HepG2 (cell line): Measurements from ENCODE around the gene GCLC. TPM values are rescaled to one million over a fixed set of nuclear protein-coding genes. Genes with fewer than 3 reads are reported as not detected.

Experiments
- DNMT3B ChIP-seq: conservative IDR thresholded peaks from 2 replicates; pipeline ENCODE4 v1.6.1; 2016; ENCODE audit warnings: missing biosample characterization, control low read depth
- HNF4G ChIP-seq, 2 experiments: sonication (generic) in 1 of 2; formaldehyde crosslinking in 1 of 2; IDR thresholded peaks; 2 replicates each; pipeline versions ENCODE4 v1.4.0 to v1.6.1; 2011 to 2020; ENCODE audit warnings: borderline replicate concordance in 2 of 2, low read depth in 2 of 2, mild to moderate bottlenecking in 2 of 2, low read length in 1 of 2, missing genetic modification reagents in 1 of 2, moderate library complexity in 1 of 2
- KLF11 ChIP-seq: IDR thresholded peaks from 2 replicates; pipeline ENCODE4 v1.6.1; 2016; ENCODE audit warnings: missing compliant biosample characterization
- MED8 ChIP-seq: sonication (generic); formaldehyde crosslinking; IDR thresholded peaks from 2 replicates; pipeline ENCODE4 v1.8.1; 2023; ENCODE audit warnings: mild to moderate bottlenecking, missing genetic modification reagents; ENCODE audit not compliant: insufficient replicate concordance
- PPARG ChIP-seq: conservative IDR thresholded peaks from 2 replicates; pipeline ENCODE4 v1.6.1; 2016; ENCODE audit warnings: missing biosample characterization, missing genetic modification reagents
- RBM22 ChIP-seq: fragments of 200-400 bp; formaldehyde crosslinking; optimal IDR thresholded peaks from 2 replicates; pipeline ENCODE3; 2017; ENCODE audit warnings: mild to moderate bottlenecking, low read length, moderate library complexity
- SP140L ChIP-seq: sonication (generic); formaldehyde crosslinking; IDR thresholded peaks from 2 replicates; pipeline ENCODE4 v1.4.0; 2020; ENCODE audit warnings: missing genetic modification reagents, borderline replicate concordance
- ZKSCAN8 ChIP-seq: IDR thresholded peaks from 2 replicates; pipeline ENCODE4 v1.6.1; 2016; ENCODE audit warnings: borderline replicate concordance, missing genetic modification reagents, missing compliant biosample characterization
- polyA plus RNA-seq, 8 experiments: library from polyadenylated mRNA; depleted of rRNA in 3 of 8; stranded (reverse) in 7 of 8; unstranded in 1 of 8; fragments of >200 nt; fragmentation: Illumina TruSeq in 4 of 8; extraction: Trizol in 4 of 8; gene quantifications; 2 replicates each; pipeline versions ENCODE4 v1.2.1 to v1.2.3, GENCODE V29; 2011 to 2016; ENCODE audit warnings: low read depth in 4 of 8, missing spikeins in 1 of 8, mixed read lengths in 1 of 8; ENCODE audit not compliant: insufficient read depth in 1 of 8
- total RNA-seq, 5 experiments: library from RNA; depleted of rRNA; stranded (reverse); fragments of >200 nt; fragmentation: Illumina TruSeq; extraction: Trizol; gene quantifications; 2 replicates each; pipeline ENCODE4 v1.2.3, GENCODE V29; 2016; ENCODE audit warnings: low read depth in 1 of 5
- TF ChIP-seq, protein P1 (sequence below): sonication (generic); formaldehyde crosslinking; IDR thresholded peaks from 2 replicates; pipeline ENCODE4 v1.8.1; 2022; ENCODE audit warnings: low read depth, mild to moderate bottlenecking, missing genetic modification reagents
- TF ChIP-seq, protein P2 (sequence below): sonication (generic); formaldehyde crosslinking; IDR thresholded peaks from 2 replicates; pipeline ENCODE4 v1.8.0; 2022; ENCODE audit warnings: mild to moderate bottlenecking, missing genetic modification reagents, borderline replicate concordance
- TF ChIP-seq, protein P3 (sequence below): sonication (generic); formaldehyde crosslinking; IDR thresholded peaks from 2 replicates; pipeline ENCODE4 v1.4.0; 2020; ENCODE audit warnings: missing genetic modification reagents
- TF ChIP-seq, protein P4 (sequence below): sonication (generic); formaldehyde crosslinking; IDR thresholded peaks from 2 replicates; pipeline ENCODE4 v1.4.0; 2020; ENCODE audit warnings: missing genetic modification reagents

Gene GCLC
- total and polyA plus RNA-seq, 2 of the 13 experiments (the other 11 are each of a cell fraction or from before 2014, with no cell fraction given) = 35.3 to 84.6 TPM

DNA sequence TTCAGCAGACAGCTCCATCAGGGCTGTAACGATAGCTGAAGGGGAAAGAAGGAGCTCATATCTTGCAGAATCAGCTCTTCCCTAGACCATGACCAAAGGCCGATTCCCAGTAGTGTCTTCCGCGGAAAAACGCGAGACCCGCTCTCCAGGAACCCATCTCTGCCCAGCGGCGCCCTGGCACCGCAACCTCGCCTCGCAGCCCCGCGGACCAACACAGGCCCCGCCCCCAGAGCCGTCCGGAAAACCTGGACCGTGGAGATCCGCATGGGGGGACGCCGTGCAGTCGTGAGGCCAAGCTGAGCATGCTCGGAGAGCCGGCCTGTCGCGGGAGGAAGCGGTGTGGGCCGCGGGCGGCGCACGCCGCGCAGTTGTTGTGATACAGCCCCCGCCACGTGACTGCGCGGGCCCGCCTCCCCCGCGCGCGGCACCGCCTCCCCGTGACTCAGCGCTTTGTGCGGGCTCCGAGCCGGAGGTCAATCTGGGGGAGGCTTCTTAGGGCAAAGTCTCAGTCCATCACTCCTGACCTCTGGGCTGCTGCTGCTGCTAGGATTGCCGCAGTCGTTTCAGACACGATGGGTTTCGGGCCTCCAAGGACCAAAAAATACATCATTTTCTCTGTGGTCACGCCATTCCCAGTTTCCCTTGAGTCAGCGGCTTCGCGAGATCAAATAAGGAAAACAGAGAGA is 3.1 kb upstream of the GCLC start (continued):
- no peak for TF ChIP-seq RBM22
- peak; percentile 71 for TF ChIP-seq MED8 (CRISPR knock-in tag)
- TF ChIP-seq, protein P1, sequence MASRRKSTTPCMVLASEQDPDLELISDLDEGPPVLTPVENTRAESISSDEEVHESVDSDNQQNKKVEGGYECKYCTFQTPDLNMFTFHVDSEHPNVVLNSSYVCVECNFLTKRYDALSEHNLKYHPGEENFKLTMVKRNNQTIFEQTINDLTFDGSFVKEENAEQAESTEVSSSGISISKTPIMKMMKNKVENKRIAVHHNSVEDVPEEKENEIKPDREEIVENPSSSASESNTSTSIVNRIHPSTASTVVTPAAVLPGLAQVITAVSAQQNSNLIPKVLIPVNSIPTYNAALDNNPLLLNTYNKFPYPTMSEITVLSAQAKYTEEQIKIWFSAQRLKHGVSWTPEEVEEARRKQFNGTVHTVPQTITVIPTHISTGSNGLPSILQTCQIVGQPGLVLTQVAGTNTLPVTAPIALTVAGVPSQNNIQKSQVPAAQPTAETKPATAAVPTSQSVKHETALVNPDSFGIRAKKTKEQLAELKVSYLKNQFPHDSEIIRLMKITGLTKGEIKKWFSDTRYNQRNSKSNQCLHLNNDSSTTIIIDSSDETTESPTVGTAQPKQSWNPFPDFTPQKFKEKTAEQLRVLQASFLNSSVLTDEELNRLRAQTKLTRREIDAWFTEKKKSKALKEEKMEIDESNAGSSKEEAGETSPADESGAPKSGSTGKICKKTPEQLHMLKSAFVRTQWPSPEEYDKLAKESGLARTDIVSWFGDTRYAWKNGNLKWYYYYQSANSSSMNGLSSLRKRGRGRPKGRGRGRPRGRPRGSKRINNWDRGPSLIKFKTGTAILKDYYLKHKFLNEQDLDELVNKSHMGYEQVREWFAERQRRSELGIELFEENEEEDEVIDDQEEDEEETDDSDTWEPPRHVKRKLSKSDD (CRISPR knock-in tag) = no peak
- peak; percentile 99 for TF ChIP-seq HNF4G (IDR thresholded peaks at IDR 0.05; ENCODE audit: borderline replicate concordance, low read depth, low read length)
- TF ChIP-seq HNF4G (CRISPR knock-in tag; IDR thresholded peaks at IDR 0.05; ENCODE audit: borderline replicate concordance, low read depth) = peak; percentile 99
- TF ChIP-seq, protein P2, sequence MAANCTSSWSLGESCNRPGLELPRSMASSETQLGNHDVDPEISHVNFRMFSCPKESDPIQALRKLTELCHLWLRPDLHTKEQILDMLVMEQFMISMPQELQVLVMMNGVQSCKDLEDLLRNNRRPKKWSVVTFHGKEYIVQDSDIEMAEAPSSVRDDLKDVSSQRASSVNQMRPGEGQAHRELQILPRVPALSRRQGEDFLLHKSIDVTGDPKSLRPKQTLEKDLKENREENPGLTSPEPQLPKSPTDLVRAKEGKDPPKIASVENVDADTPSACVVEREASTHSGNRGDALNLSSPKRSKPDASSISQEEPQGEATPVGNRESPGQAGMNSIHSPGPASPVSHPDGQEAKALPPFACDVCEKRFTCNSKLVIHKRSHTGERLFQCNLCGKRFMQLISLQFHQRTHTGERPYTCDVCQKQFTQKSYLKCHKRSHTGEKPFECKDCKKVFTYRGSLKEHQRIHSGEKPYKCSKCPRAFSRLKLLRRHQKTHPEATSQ (CRISPR knock-in tag) = peak; percentile 100
- peak; percentile 87 for TF ChIP-seq ZKSCAN8 (CRISPR knock-in tag)
- peak; percentile 81; the same call in 1 of the 2 replicates for TF ChIP-seq SP140L
- TF ChIP-seq, protein P3, sequence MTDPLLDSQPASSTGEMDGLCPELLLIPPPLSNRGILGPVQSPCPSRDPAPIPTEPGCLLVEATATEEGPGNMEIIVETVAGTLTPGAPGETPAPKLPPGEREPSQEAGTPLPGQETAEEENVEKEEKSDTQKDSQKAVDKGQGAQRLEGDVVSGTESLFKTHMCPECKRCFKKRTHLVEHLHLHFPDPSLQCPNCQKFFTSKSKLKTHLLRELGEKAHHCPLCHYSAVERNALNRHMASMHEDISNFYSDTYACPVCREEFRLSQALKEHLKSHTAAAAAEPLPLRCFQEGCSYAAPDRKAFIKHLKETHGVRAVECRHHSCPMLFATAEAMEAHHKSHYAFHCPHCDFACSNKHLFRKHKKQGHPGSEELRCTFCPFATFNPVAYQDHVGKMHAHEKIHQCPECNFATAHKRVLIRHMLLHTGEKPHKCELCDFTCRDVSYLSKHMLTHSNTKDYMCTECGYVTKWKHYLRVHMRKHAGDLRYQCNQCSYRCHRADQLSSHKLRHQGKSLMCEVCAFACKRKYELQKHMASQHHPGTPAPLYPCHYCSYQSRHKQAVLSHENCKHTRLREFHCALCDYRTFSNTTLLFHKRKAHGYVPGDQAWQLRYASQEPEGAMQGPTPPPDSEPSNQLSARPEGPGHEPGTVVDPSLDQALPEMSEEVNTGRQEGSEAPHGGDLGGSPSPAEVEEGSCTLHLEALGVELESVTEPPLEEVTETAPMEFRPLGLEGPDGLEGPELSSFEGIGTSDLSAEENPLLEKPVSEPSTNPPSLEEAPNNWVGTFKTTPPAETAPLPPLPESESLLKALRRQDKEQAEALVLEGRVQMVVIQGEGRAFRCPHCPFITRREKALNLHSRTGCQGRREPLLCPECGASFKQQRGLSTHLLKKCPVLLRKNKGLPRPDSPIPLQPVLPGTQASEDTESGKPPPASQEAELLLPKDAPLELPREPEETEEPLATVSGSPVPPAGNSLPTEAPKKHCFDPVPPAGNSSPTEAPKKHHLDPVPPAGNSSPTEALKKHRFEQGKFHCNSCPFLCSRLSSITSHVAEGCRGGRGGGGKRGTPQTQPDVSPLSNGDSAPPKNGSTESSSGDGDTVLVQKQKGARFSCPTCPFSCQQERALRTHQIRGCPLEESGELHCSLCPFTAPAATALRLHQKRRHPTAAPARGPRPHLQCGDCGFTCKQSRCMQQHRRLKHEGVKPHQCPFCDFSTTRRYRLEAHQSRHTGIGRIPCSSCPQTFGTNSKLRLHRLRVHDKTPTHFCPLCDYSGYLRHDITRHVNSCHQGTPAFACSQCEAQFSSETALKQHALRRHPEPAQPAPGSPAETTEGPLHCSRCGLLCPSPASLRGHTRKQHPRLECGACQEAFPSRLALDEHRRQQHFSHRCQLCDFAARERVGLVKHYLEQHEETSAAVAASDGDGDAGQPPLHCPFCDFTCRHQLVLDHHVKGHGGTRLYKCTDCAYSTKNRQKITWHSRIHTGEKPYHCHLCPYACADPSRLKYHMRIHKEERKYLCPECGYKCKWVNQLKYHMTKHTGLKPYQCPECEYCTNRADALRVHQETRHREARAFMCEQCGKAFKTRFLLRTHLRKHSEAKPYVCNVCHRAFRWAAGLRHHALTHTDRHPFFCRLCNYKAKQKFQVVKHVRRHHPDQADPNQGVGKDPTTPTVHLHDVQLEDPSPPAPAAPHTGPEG = peak; percentile 89
- peak; percentile 64; the same call in 1 of the 2 replicates for TF ChIP-seq DNMT3B (CRISPR knock-in tag)
- TF ChIP-seq, protein P4, sequence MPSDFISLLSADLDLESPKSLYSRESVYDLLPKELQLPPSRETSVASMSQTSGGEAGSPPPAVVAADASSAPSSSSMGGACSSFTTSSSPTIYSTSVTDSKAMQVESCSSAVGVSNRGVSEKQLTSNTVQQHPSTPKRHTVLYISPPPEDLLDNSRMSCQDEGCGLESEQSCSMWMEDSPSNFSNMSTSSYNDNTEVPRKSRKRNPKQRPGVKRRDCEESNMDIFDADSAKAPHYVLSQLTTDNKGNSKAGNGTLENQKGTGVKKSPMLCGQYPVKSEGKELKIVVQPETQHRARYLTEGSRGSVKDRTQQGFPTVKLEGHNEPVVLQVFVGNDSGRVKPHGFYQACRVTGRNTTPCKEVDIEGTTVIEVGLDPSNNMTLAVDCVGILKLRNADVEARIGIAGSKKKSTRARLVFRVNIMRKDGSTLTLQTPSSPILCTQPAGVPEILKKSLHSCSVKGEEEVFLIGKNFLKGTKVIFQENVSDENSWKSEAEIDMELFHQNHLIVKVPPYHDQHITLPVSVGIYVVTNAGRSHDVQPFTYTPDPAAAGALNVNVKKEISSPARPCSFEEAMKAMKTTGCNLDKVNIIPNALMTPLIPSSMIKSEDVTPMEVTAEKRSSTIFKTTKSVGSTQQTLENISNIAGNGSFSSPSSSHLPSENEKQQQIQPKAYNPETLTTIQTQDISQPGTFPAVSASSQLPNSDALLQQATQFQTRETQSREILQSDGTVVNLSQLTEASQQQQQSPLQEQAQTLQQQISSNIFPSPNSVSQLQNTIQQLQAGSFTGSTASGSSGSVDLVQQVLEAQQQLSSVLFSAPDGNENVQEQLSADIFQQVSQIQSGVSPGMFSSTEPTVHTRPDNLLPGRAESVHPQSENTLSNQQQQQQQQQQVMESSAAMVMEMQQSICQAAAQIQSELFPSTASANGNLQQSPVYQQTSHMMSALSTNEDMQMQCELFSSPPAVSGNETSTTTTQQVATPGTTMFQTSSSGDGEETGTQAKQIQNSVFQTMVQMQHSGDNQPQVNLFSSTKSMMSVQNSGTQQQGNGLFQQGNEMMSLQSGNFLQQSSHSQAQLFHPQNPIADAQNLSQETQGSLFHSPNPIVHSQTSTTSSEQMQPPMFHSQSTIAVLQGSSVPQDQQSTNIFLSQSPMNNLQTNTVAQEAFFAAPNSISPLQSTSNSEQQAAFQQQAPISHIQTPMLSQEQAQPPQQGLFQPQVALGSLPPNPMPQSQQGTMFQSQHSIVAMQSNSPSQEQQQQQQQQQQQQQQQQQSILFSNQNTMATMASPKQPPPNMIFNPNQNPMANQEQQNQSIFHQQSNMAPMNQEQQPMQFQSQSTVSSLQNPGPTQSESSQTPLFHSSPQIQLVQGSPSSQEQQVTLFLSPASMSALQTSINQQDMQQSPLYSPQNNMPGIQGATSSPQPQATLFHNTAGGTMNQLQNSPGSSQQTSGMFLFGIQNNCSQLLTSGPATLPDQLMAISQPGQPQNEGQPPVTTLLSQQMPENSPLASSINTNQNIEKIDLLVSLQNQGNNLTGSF (CRISPR knock-in tag) = peak; percentile 91
- peak; percentile 85 for TF ChIP-seq PPARG (CRISPR knock-in tag)
- TF ChIP-seq KLF11 (CRISPR knock-in tag) = peak; percentile 67; the same call in 1 of the 2 replicates
